ENCODE measurements around the gene FAH. TPM values are rescaled to one million over a fixed set of nuclear protein-coding genes. Genes with fewer than 3 reads are reported as not detected.

Gene FAH
- polyA plus RNA-seq, 3 donors from 2014 or later, result 3.9 to 13.0 (median 8.2) TPM

DNA sequence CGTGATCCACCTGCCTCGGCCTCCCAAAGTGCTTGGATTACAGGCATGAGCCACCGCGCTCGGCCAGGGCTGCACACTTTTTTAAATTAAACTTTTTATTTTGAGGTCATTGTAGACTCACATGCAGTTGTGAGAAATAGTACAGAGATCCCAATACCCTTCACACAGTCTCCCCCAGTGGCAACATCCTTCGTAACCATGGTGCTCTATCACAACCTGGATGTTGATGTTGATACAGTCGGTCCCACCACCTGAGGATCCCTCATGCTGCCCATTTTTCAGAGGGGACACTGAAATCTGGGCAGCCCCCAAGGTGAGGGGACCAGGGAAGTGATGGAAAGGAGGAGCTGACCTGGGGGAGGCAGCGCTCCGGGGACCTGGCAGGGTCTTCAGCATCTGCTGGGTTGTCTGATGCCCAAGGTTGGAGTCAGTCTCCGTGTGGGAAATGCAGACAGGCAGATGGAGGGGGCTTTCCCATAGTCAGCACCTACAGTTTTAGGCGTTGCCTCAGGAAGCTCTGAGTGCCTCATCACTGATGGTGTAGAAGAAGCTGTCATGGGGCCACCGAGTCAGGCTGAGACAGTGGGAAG is 17.1 kb downstream of the FAH start:
- H3K36me3 Mint-ChIP-seq, result peaks cover 4 to 8% (median 6%) of the 10 kb centered on the region in 3 donors
- H3K4me1 Mint-ChIP-seq, result no peaks in the 10 kb centered on the region
- no peak overlapping the region for H3K4me3 Mint-ChIP-seq
- H3K27ac Mint-ChIP-seq, result no peak overlapping the region
- H3K9me3 Mint-ChIP-seq, result no peaks in the 10 kb centered on the region
- peaks cover 0 to 4% (median 0%) of the 10 kb centered on the region in 3 donors for H3K27me3 Mint-ChIP-seq (ENCODE audit: low read depth in 3 of 3)
- DNase-seq, result no peak

DNA sequence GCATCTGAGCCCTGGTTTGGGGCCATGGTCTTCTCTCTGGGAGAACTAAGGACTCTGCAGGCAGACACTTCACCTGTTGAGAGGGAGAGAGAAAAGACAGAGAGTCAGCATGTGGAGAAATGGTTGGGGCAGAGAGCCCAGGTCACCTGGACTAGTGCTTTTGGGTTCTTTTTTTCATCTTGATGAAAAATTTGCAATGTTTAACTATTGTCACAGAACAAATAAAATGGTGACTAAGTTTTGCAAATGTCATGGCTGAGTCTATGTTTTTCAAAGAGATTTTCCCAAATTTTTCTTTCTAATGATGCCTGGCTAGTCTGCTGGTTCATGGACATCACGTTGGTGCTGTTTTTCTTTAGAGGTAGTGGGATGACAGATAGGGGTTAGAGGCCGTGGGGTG is 17.8 kb downstream of the FAH start:
- Mint-ChIP-seq H3K9me3 (no peaks in the 10 kb centered on the region), H3K36me3 (peaks cover 4 to 8% (median 6%) of the 10 kb centered on the region in 3 donors), H3K4me1 (no peaks in the 10 kb centered on the region), H3K4me3 (no peak overlapping the region), H3K27ac (no peak overlapping the region), H3K27me3 (ENCODE audit: low read depth in 3 of 3) (peaks cover 0 to 4% (median 0%) of the 10 kb centered on the region in 3 donors)
- no peak for DNase-seq

DNA sequence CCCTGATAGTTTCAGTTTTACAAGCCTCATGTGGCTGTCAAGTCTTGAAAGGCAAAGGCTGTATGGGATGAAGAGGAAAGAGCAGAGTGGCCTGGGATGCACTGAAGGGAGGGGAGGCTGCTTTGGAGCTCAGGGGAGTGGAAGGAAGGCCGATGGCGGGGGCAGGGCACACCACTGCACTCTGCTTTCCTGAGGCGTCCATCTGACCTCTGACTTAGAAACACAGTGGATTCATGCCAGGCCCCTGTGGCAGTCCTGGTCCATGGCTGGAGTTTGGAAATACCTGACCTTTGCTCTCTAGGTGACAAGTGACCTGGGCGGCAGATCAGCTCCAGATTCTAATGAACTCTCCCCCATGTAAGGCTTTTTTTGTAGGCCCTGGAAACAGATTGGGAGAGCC is 19.0 kb downstream of the FAH start:
- Mint-ChIP-seq H3K4me1 (no peaks in the 10 kb centered on the region), H3K27me3 (ENCODE audit: low read depth in 3 of 3) (peaks cover 0 to 4% (median 0%) of the 10 kb centered on the region in 3 donors), H3K4me3 (no peak overlapping the region), H3K9me3 (no peaks in the 10 kb centered on the region), H3K36me3 (peaks cover 6 to 11% (median 7%) of the 10 kb centered on the region in 3 donors), H3K27ac (peak overlapping the region in 1 of 6 donors; percentile 62)
- DNase-seq, result no peak

DNA sequence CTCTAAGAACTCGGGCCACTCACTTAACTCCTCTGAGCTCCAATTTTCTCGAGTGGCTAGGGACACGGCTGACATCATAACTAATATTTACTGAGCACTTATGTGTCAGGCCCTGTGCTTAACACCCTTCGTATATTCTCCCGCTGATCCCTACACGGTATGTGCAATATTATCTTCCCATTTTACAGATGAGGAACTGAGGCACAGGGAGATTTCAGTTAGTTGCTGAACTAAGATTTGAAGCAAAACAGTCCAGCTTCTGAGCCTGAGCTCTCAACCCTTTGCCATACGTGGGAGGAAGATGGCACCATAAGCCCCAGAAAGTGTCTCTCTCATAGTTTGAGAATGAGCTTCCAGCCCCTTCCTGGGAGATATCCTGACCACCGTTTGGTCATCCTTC is 19.6 kb downstream of the FAH start:
- H3K4me1 Mint-ChIP-seq, result no peaks in the 10 kb centered on the region
- H3K9me3 Mint-ChIP-seq, result no peaks in the 10 kb centered on the region
- no peak for DNase-seq
- H3K27ac Mint-ChIP-seq, result no peak overlapping the region
- peaks cover 6 to 14% (median 11%) of the 10 kb centered on the region in 3 donors for H3K36me3 Mint-ChIP-seq
- H3K27me3 Mint-ChIP-seq (ENCODE audit: low read depth in 3 of 3), result peaks cover 0 to 4% (median 0%) of the 10 kb centered on the region in 3 donors
- H3K4me3 Mint-ChIP-seq, result no peak overlapping the region

DNA sequence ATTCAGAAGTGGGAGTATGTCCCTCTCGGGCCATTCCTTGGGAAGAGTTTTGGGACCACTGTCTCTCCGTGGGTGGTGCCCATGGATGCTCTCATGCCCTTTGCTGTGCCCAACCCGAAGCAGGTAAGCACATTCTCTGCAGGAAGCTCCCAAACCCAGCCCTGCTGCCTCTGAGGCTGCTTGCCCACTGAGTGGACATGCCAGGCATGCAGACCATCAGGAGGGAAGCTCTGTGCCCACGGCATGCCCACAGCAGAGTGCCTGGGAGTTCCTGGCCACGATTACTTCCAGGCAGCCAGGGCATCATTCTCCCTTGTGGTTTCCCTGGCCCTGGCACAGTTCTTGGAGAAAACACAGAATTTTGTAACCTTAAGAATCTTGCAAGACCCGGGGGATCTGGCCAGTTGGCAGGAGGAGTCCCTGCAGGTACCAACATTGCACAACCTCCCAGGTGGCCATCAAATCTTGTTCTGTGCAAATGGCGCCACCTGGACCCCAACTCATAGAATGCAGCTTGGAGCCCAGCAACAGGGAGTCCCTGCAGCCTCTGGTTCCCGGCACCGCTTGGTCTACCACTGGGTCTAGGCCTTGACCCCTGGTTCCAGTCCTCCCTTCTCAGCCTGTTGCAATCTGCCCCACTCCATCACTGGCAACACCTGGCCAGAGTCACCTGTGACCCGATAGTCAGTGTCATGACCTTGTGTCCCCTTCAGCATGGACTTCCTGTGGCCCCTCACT is 20.4 kb downstream of the FAH start:
- peak; percentile 41 to 53 (median 51) for DNase-seq
- Mint-ChIP-seq H3K9me3 (no peaks in the 10 kb centered on the region), H3K4me3 (no peak overlapping the region), H3K4me1 (no peaks in the 10 kb centered on the region), H3K36me3 (peaks cover 6 to 19% (median 11%) of the 10 kb centered on the region in 3 donors), H3K27me3 (ENCODE audit: low read depth in 3 of 3) (peaks cover 0 to 4% (median 0%) of the 10 kb centered on the region in 3 donors), H3K27ac (no peak overlapping the region)

DNA sequence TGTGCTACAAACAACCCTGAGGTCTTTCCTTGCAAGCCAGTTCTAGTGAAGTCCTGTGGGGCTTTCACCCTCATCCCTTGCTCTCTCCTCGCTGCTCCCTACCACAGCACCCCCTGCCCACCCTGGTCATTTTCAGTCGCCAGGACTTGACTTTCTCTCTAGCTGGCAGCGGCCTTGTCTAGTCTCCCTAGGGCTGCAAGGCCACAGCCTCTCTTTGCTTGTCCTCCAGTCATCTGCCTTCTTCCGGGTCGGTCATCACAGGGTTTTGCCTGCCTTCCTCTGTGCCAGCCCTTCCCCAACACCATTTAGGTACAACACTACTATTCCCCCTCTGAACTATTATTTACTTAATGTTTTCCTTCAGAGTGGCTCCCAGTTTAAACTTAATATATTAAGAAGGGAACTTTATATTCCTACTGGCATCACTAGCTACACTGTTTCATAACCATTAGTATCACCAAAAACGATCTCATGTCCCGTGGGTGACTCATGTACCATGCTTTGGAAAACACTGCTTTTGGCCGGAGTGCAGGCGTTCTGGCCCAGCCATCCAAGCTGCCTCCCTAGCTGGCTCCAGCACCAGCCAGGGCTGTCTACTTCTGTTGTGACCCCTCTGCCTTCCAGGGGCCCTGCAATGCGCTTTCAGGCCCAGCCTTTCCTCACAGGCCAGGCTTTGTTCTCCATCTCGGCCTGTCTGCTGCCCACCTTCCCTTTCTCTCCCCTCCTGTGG is 21.4 kb downstream of the FAH start:
- Mint-ChIP-seq H3K4me3 (no peak overlapping the region), H3K4me1 (no peaks in the 10 kb centered on the region), H3K36me3 (peaks cover 7 to 19% (median 11%) of the 10 kb centered on the region in 3 donors), H3K27me3 (ENCODE audit: low read depth in 3 of 3) (no peaks in the 10 kb centered on the region), H3K27ac (no peak overlapping the region), H3K9me3 (no peaks in the 10 kb centered on the region)
- DNase-seq, result no peak

DNA sequence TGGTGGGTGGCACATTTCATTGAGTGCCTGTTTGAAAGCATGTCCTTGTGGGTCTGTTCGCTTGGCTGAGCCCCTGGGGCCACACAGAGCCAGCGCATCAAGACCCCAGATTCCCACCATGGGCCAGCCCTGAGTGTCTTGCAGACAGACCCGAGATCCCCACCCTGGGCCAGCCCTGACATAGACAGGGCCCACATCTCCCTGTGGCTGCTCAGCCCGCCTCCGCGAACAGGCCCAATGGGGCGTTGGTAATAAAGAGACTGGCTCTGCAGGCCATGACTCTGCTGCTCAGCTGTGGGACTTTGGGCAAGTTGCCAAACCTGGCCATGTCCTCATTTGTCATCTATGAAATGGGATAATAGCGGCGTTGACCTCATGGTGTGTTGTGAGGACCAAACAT is 22.6 kb downstream of the FAH start:
- no peak overlapping the region for H3K4me3 Mint-ChIP-seq
- DNase-seq, result no peak
- H3K27me3 Mint-ChIP-seq (ENCODE audit: low read depth in 3 of 3), result no peaks in the 10 kb centered on the region
- H3K9me3 Mint-ChIP-seq, result no peaks in the 10 kb centered on the region
- peaks cover 7 to 19% (median 10%) of the 10 kb centered on the region in 3 donors for H3K36me3 Mint-ChIP-seq
- H3K27ac Mint-ChIP-seq, result no peak overlapping the region
- no peaks in the 10 kb centered on the region for H3K4me1 Mint-ChIP-seq

DNA sequence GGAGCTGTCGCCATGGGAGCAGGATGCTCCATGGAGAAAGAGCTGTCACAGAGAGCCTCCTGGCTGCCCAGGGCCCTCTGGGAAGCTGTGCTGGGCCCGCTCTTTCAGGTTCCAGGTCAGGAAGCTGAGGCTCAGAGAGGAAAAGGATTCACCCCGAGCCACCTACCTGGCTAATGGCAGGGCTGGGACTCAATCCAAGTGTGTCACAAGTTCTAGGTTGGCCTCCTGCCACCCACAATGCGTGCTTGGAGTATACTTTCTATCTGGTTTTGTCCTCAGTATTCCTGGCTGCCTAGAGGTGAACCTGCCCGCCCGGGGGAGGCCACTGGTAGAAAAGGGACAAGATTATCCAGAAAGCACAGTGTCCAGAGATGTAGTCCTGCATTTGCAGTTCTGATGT is 23.6 kb downstream of the FAH start:
- no peak overlapping the region for H3K4me3 Mint-ChIP-seq
- no peak overlapping the region for H3K27ac Mint-ChIP-seq
- no peaks in the 10 kb centered on the region for H3K27me3 Mint-ChIP-seq (ENCODE audit: low read depth in 3 of 3)
- no peak for DNase-seq
- H3K9me3 Mint-ChIP-seq, result no peaks in the 10 kb centered on the region
- peaks cover 5 to 23% (median 7%) of the 10 kb centered on the region in 3 donors for H3K36me3 Mint-ChIP-seq
- no peaks in the 10 kb centered on the region for H3K4me1 Mint-ChIP-seq

DNA sequence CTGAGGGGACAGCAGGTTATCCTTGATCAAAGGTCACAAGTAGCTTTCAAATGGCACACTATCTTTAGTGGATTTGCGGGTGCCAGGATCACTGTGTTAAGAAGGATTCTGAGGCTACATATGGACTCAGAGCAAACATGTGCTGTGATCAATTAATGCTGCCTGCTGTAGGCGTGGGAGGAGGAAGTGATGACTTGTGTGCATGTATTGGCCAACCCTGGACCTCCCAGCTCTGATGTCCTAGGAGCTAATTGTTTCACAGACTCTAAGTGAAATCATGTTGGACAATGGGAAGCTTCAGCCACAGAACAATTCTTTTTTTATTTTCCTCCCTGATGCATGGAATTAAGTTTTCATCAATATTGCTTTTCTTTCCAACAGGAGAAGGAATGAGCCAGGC is 24.4 kb downstream of the FAH start:
- Mint-ChIP-seq H3K27me3 (ENCODE audit: low read depth in 3 of 3) (no peaks in the 10 kb centered on the region), H3K4me1 (no peaks in the 10 kb centered on the region), H3K9me3 (no peaks in the 10 kb centered on the region), H3K4me3 (no peak overlapping the region), H3K36me3 (peaks cover 9 to 28% (median 11%) of the 10 kb centered on the region in 3 donors), H3K27ac (no peak overlapping the region)
- no peak for DNase-seq

DNA sequence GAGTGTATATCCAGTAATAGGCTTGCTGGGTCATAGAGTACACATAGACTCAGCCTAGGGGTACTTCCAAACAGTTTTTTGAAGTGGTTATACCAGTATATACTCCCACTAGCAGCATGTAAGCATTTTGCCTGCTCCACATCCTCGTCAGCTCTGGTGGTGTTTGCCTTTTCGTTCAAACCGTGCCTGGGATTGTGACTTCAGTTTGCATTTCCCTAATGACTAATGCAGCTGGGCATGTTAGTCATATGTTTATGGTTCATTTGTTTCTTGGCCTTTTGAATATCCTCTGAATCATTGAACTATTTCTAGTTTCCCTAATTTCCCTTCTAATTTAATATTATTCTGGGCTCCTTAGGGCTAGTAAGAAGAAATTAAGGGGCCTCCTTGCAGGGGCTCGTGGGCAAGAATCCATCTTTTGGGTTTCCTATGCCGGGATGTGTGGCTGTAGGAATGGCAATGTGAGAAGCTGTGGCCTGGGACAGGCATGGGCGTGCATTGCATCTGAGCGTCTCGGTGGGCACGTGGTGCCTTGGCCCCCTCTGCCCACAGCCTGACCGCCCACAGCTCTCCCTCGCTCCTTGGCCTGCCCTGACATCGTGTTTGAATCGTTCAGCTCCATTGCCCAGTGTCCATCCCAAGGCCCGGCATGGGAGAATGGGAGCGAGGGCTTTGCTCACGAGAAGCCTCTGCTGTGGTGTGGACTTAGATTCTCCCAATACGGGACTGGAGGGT is 26.4 kb downstream of the FAH start:
- H3K9me3 Mint-ChIP-seq, result no peaks in the 10 kb centered on the region
- peaks cover 10 to 38% (median 12%) of the 10 kb centered on the region in 3 donors for H3K36me3 Mint-ChIP-seq
- H3K4me1 Mint-ChIP-seq, result no peaks in the 10 kb centered on the region
- no peak for DNase-seq
- H3K4me3 Mint-ChIP-seq, result no peak overlapping the region
- H3K27ac Mint-ChIP-seq, result no peak overlapping the region
- no peaks in the 10 kb centered on the region for H3K27me3 Mint-ChIP-seq (ENCODE audit: low read depth in 3 of 3)

DNA sequence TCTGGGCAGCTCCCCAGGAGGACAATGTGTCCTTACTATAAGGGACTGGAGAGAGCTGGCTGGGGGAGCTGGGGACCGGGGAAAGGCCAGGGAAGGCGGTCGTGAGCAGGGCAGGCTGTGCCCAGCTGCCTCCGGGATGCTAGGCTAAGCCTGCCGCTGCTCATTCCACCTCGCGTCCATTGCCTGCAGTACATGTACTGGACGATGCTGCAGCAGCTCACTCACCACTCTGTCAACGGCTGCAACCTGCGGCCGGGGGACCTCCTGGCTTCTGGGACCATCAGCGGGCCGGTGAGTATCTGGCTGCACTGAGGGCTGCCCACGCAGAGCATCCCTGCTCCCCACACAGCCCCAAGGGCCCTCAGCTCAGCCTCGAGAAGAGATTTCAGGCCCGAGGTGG is 27.1 kb downstream of the FAH start:
- peaks cover 13 to 43% (median 15%) of the 10 kb centered on the region in 3 donors for H3K36me3 Mint-ChIP-seq

DNA sequence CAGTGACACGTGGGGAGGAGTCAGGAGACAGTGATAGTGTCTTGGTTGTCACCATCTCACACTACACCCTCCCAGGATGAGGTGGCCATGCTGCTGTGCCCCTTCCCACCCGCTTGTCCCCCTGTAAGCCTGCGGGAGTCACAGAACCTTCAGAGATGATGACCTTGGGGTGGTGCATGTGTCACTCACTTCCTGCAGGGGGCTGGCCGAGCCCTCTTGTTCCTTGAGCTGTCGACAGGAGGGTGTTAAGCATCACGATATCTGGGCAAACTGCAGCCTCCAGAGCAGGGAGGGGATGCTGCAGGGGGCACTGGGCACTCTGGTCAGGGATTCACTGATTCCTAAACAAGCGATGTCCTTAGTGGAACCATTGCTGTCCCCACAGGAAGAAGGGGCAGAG is 27.7 kb downstream of the FAH start:
- no peaks in the 10 kb centered on the region for H3K4me1 Mint-ChIP-seq
- no peaks in the 10 kb centered on the region for H3K27me3 Mint-ChIP-seq (ENCODE audit: low read depth in 3 of 3)
- no peak overlapping the region for H3K4me3 Mint-ChIP-seq
- no peak overlapping the region for H3K27ac Mint-ChIP-seq
- peaks cover 17 to 43% (median 19%) of the 10 kb centered on the region in 3 donors for H3K36me3 Mint-ChIP-seq
- no peaks in the 10 kb centered on the region for H3K9me3 Mint-ChIP-seq
- no peak for DNase-seq

More for the DNA sequence above, 27.1 kb downstream of the FAH start:
- Mint-ChIP-seq H3K27me3 (ENCODE audit: low read depth in 3 of 3) (no peaks in the 10 kb centered on the region), H3K4me1 (no peaks in the 10 kb centered on the region), H3K27ac (no peak overlapping the region), H3K9me3 (no peaks in the 10 kb centered on the region), H3K4me3 (no peak overlapping the region)
- no peak for DNase-seq

DNA sequence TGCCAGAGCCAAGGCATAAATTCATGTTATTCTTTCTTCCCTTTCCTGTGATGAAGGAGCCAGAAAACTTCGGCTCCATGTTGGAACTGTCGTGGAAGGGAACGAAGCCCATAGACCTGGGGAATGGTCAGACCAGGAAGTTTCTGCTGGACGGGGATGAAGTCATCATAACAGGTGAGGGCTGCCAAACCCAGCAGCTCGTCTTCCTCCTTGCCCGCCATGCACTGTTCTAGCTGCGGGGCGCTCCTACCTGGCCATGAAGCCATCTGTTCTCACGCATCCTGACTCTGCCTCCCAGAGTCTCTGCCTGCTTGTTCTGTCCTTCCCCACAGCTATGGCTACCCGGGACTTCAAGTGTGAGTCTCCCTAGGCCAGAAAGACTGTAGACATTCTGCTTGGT is 28.2 kb downstream of the FAH start:
- H3K9me3 Mint-ChIP-seq, result no peaks in the 10 kb centered on the region
- H3K4me3 Mint-ChIP-seq, result no peak overlapping the region
- no peaks in the 10 kb centered on the region for H3K4me1 Mint-ChIP-seq
- no peaks in the 10 kb centered on the region for H3K27me3 Mint-ChIP-seq (ENCODE audit: low read depth in 3 of 3)
- H3K27ac Mint-ChIP-seq, result no peak overlapping the region
- peaks cover 18 to 43% (median 20%) of the 10 kb centered on the region in 3 donors for H3K36me3 Mint-ChIP-seq
- no peak for DNase-seq
